Upper lobe of left lung (tissue), 6 donors: ENCODE data around the gene COG4. TPM values are rescaled to one million over a fixed set of nuclear protein-coding genes. Genes with fewer than 3 reads are reported as not detected.

Experiments used
- ATAC-seq, 2 donors: fragments of 200-7000 bp; cut with Tn5 transposase; one replicate each; pipeline ENCODE4 v1.9.1; 2022; ENCODE audit warnings: mild to moderate bottlenecking in 2 of 2, moderate library complexity in 2 of 2; ENCODE audit not compliant: low FRiP score in 2 of 2
- DNase-seq, 2 donors: peaks; one replicate each; pipeline ENCODE4 v3.0.0-alpha.2; 2019 to 2020
- H3K27ac ChIP-seq, 4 donors: fragments of 200-600 bp; sonication (generic); one replicate each; pipeline ENCODE4 v1.5.1; 2016 to 2019
- H3K27me3 ChIP-seq, 4 donors: fragments of 200-600 bp; sonication (generic); one replicate each; pipeline ENCODE4 v1.5.1; 2017 to 2019
- H3K36me3 ChIP-seq, 4 donors: fragments of 200-600 bp; sonication (generic); one replicate each; pipeline ENCODE4 v1.5.1; 2016 to 2019
- H3K4me1 ChIP-seq, 4 donors: fragments of 200-600 bp; sonication (generic); one replicate each; pipeline ENCODE4 v1.5.1; 2018 to 2019
- H3K4me3 ChIP-seq, 4 donors: fragments of 200-600 bp; sonication (generic); one replicate each; pipeline ENCODE4 v1.5.1; 2017 to 2019; ENCODE audit warnings: mild to moderate bottlenecking in 2 of 4, moderate library complexity in 1 of 4
- H3K9me3 ChIP-seq, 4 donors: fragments of 200-600 bp; sonication (generic); one replicate each; pipeline ENCODE4 v1.5.1; 2018 to 2019
- EP300 ChIP-seq, 4 donors: sonication (generic); formaldehyde crosslinking; IDR thresholded peaks; one replicate each; pipeline ENCODE4 v1.5.1; 2017; ENCODE audit warnings: antibody characterized with exemption in 4 of 4, control low read depth in 2 of 4
- POLR2A ChIP-seq, 4 donors: fragments of 450-650 bp; IDR thresholded peaks; one replicate each; pipeline ENCODE4 v1.5.1; 2016 to 2017; ENCODE audit warnings: antibody characterized with exemption in 4 of 4, mild to moderate bottlenecking in 2 of 4
- POLR2AphosphoS5 ChIP-seq, 2 donors: sonication (generic); formaldehyde crosslinking; IDR thresholded peaks; one replicate each; pipeline ENCODE4 v1.5.1; 2017; ENCODE audit warnings: antibody characterized with exemption in 2 of 2
- WGBS, 2 donors: methylation state at CpG; one replicate each; pipeline ENCODE4 v1.1.5; 2017 to 2018; 5-methylcytosine and 5-hydroxymethylcytosine counted together
- total RNA-seq, 6 donors: library from RNA; depleted of rRNA in 4 of 6; stranded (reverse); fragments of >200 nt in 4 of 6; gene quantifications; one replicate each; pipeline versions ENCODE4 v1.1.0 to v1.2.1, GENCODE V29; 2016 to 2021
- TF ChIP-seq, protein P1 (sequence below), 6 experiments: fragments of 450-650 bp in 4 of 6; fragments of 200-600 bp in 2 of 6; sonication (generic) in 2 of 6; IDR thresholded peaks; one replicate each; pipeline ENCODE4 v1.5.1; 2016 to 2019; ENCODE audit warnings: antibody characterized with exemption in 6 of 6
- donor health status: DM: no; HTN: no; CAD: no; lungs with moderate emphysema.
- donor health status: DM: no; HTN: yes; CAD: no; lungs with severe emphysema.

The COG4 gene
- total RNA-seq, 6 donors from 2014 or later: 35.0 to 111 (median 59.6) TPM

DNA sequence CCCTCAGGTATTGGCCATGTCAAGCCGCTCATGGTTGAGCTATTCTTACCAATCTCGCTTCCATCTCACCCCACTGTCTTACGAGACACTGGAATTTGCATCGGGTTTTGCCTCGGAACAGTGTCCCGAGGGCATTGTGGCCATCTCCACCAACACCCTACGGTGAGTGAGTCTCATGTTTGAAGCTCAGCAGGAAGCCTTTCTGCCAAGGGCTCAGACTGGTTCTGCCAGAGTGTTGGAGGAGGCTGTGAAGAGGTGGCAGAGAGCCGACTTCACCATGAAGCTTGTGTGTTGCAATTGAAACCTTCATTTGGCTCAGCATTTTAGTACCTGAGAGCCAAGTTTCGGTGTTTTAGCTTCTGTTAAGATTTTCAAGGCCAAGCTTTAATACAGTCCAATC, 38.3 kb upstream of the COG4 start:
- peak in 1 of 2 donors; percentile 86 for DNase-seq
- WGBS, 2 donors: 71 to 77% methylated on average over 9 of the region's 9 CpGs
- Histone ChIP-seq H3K36me3 (peaks cover 64 to 100% (median 91%) of the 10 kb centered on the region in 4 donors), H3K27ac (peak overlapping the region in 2 of 4 donors; percentile 24 to 45), H3K4me3 (no peak overlapping the region), H3K4me1 (peaks cover 0 to 11% (median 2%) of the 10 kb centered on the region in 4 donors), H3K9me3 (no peaks in the 10 kb centered on the region), H3K27me3 (no peaks in the 10 kb centered on the region)
- peak in 1 of 2 donors; percentile 87 for ATAC-seq
- TF ChIP-seq POLR2AphosphoS5 (IDR thresholded peaks at IDR 0.05): peak; percentile 27 to 37
- TF ChIP-seq EP300 (IDR thresholded peaks at IDR 0.05): no peak
- TF ChIP-seq, protein P1, sequence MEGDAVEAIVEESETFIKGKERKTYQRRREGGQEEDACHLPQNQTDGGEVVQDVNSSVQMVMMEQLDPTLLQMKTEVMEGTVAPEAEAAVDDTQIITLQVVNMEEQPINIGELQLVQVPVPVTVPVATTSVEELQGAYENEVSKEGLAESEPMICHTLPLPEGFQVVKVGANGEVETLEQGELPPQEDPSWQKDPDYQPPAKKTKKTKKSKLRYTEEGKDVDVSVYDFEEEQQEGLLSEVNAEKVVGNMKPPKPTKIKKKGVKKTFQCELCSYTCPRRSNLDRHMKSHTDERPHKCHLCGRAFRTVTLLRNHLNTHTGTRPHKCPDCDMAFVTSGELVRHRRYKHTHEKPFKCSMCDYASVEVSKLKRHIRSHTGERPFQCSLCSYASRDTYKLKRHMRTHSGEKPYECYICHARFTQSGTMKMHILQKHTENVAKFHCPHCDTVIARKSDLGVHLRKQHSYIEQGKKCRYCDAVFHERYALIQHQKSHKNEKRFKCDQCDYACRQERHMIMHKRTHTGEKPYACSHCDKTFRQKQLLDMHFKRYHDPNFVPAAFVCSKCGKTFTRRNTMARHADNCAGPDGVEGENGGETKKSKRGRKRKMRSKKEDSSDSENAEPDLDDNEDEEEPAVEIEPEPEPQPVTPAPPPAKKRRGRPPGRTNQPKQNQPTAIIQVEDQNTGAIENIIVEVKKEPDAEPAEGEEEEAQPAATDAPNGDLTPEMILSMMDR (IDR thresholded peaks at IDR 0.05): no peak

GRCh38 chr16:70556063-70556462, 32.7 kb upstream of the COG4 start:
- DNase-seq (no peak), ATAC-seq (no peak)
- TF ChIP-seq POLR2A (IDR thresholded peaks at IDR 0.05) (no peak), EP300 (IDR thresholded peaks at IDR 0.05) (no peak), POLR2AphosphoS5 (IDR thresholded peaks at IDR 0.05) (no peak)
- TF ChIP-seq, protein P1 (IDR thresholded peaks at IDR 0.05): no peak
- no peaks in the 10 kb centered on the region for H3K9me3 ChIP-seq
- H3K27ac ChIP-seq: no peak overlapping the region
- 94 to 100% methylated on average over 1 to 3 of the region's 3 CpGs for WGBS, 2 donors
- peaks cover 0 to 5% (median 2%) of the 10 kb centered on the region in 4 donors for H3K4me1 ChIP-seq
- no peak overlapping the region for H3K4me3 ChIP-seq
- H3K27me3 ChIP-seq: no peaks in the 10 kb centered on the region
- peaks cover 44 to 100% (median 80%) of the 10 kb centered on the region in 4 donors for H3K36me3 ChIP-seq

- Histone ChIP-seq H3K4me1 (peaks cover 0 to 5% (median 2%) of the 10 kb centered on the region in 4 donors), H3K27ac (peak overlapping the region in 1 of 4 donors; percentile 3), H3K9me3 (no peaks in the 10 kb centered on the region), H3K4me3 (no peak overlapping the region), H3K27me3 (no peaks in the 10 kb centered on the region), H3K36me3 (peaks cover 43 to 100% (median 82%) of the 10 kb centered on the region in 4 donors)
- no peak for DNase-seq
- TF ChIP-seq POLR2AphosphoS5 (IDR thresholded peaks at IDR 0.05): no peak
- no peak for TF ChIP-seq EP300 (IDR thresholded peaks at IDR 0.05)
- TF ChIP-seq, protein P1 (IDR thresholded peaks at IDR 0.05): no peak
- no peak for TF ChIP-seq POLR2A (IDR thresholded peaks at IDR 0.05)
- peak in 1 of 2 donors; percentile 52 for ATAC-seq
Measured at GRCh38 chr16:70553645-70554044, 30.3 kb upstream of the COG4 start.

DNA sequence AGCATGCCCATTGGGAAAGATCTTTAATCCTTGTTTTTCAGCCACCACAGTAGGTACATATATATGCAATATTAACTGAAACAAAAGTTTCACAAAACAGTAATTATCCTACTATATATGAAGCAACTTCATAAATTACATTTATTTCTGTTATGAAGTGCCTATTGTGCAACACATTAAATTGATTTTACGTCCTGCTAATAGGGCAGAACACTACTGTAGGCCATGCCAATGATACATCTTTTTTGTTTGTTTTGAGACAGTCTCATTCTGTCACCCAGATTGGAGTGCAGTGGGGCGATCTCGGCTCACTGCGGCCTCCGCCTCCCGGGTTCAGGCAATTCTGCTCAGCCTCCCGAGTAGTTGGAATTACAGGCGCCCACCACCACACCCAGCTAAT, 29.3 kb upstream of the COG4 start:
- ATAC-seq (no peak), DNase-seq (peak in 1 of 2 donors; percentile 27)
- H3K4me1 ChIP-seq: peaks cover 0 to 5% (median 2%) of the 10 kb centered on the region in 4 donors
- TF ChIP-seq POLR2AphosphoS5 (IDR thresholded peaks at IDR 0.05) (no peak), EP300 (IDR thresholded peaks at IDR 0.05) (no peak), POLR2A (IDR thresholded peaks at IDR 0.05) (no peak)
- TF ChIP-seq, protein P1 (IDR thresholded peaks at IDR 0.05): no peak
- H3K27ac ChIP-seq: no peak overlapping the region
- 94% methylated on average over 8 of the region's 8 CpGs for WGBS, 2 donors
- H3K27me3 ChIP-seq: no peaks in the 10 kb centered on the region
- no peaks in the 10 kb centered on the region for H3K9me3 ChIP-seq
- no peak overlapping the region for H3K4me3 ChIP-seq
- H3K36me3 ChIP-seq: peaks cover 39 to 100% (median 85%) of the 10 kb centered on the region in 4 donors

- Histone ChIP-seq H3K36me3 (peaks cover 37 to 100% (median 83%) of the 10 kb centered on the region in 4 donors), H3K4me1 (peaks cover 0 to 5% (median 2%) of the 10 kb centered on the region in 4 donors), H3K27ac (no peak overlapping the region), H3K9me3 (no peaks in the 10 kb centered on the region), H3K4me3 (no peak overlapping the region), H3K27me3 (no peaks in the 10 kb centered on the region)
- DNase-seq (no peak), ATAC-seq (no peak)
- TF ChIP-seq POLR2A (IDR thresholded peaks at IDR 0.05): no peak
- TF ChIP-seq, protein P1 (IDR thresholded peaks at IDR 0.05): no peak
- TF ChIP-seq EP300 (IDR thresholded peaks at IDR 0.05): no peak
- TF ChIP-seq POLR2AphosphoS5 (IDR thresholded peaks at IDR 0.05): no peak
- 59 to 61% methylated on average over 3 of the region's 3 CpGs for WGBS, 2 donors
Measured at GRCh38 chr16:70551788-70552187, 28.4 kb upstream of the COG4 start.
